ENCODE results near the gene TRABD2B.
A peak's percentile ranks its signal among the peaks of the same experiment; 100 is the strongest.

TRABD2B gene

GRCh38 chr1:47927165-47927564 lies 70.0 kb downstream of the TRABD2B start:
- Histone ChIP-seq H3K4me2 (ENCODE audit: insufficient read depth, low read length, poor library complexity, severe bottlenecking) (no peak overlapping the region), H2AK5ac (ENCODE audit: low read depth, low read length) (no peak overlapping the region), H3K36me3 (replicated peaks in 1 of 2; ENCODE audit: control insufficient read depth in 2 of 2, insufficient read depth in 2 of 2, low read length in 2 of 2) (no peaks in the 10 kb centered on the region), H2BK120ac (ENCODE audit: low read depth, low read length) (no peak overlapping the region), H3K9ac (ENCODE audit: low read depth, low read length, poor library complexity) (no peak overlapping the region), H3K4me1 (ENCODE audit: control insufficient read depth in 2 of 2, insufficient read depth in 1 of 2, low read depth in 1 of 2, low read length in 2 of 2) (peaks cover 0 to 2% of the 10 kb centered on the region in 2 donors), H2BK12ac (ENCODE audit: low read length) (peak overlapping the region; percentile 48), H4K91ac (ENCODE audit: low read depth, low read length, poor library complexity) (no peak overlapping the region), H3K4me3 (ENCODE audit: low read length in 2 of 2) (no peak overlapping the region), H2BK15ac (ENCODE audit: low read length) (no peak overlapping the region), H3K4ac (ENCODE audit: low read length) (no peak overlapping the region), H4K8ac (ENCODE audit: low read depth, low read length) (no peak overlapping the region), H3K9me3 (replicated peaks in 1 of 2; ENCODE audit: control insufficient read depth in 2 of 2, insufficient read depth in 1 of 2, low read depth in 1 of 2, low read length in 2 of 2) (no peaks in the 10 kb centered on the region), H3K14ac (ENCODE audit: low read length) (no peak overlapping the region), H3K18ac (ENCODE audit: low read length) (peak overlapping the region; percentile 29), H3K27ac (replicated peaks; ENCODE audit: low read length) (no peak overlapping the region), H2AFZ (ENCODE audit: low read length) (no peak overlapping the region), H3K79me1 (ENCODE audit: low read depth, low read length) (no peaks in the 10 kb centered on the region), H2BK5ac (ENCODE audit: low read length) (no peak overlapping the region), H3K27me3 (ENCODE audit: control insufficient read depth in 3 of 3, insufficient read depth in 3 of 3, low read depth in 1 of 3, low read length in 3 of 3) (no peaks in the 10 kb centered on the region), H3K23ac (ENCODE audit: low read depth, low read length, poor library complexity) (no peak overlapping the region)
- whole genome bisulfite sequencing, 2 donors (ENCODE audit: extremely low coverage in 2 of 2, insufficient read length in 2 of 2, insufficient replicate concordance in 1 of 2), result no CpG with 5 or more reads among the region's 6 CpGs
- DNase-seq (ENCODE audit: low spot score), result no peak

GRCh38 chr1:47926461-47926999 lies 70.7 kb downstream of the TRABD2B start:
- Histone ChIP-seq H3K14ac (ENCODE audit: low read length) (peak overlapping the region; percentile 32), H3K9me3 (replicated peaks in 1 of 2; ENCODE audit: control insufficient read depth in 2 of 2, insufficient read depth in 1 of 2, low read depth in 1 of 2, low read length in 2 of 2) (no peaks in the 10 kb centered on the region), H3K18ac (ENCODE audit: low read length) (no peak overlapping the region), H3K9ac (ENCODE audit: low read depth, low read length, poor library complexity) (no peak overlapping the region), H4K91ac (ENCODE audit: low read depth, low read length, poor library complexity) (no peak overlapping the region), H3K27ac (replicated peaks; ENCODE audit: low read length) (no peak overlapping the region), H2BK15ac (ENCODE audit: low read length) (no peak overlapping the region), H3K4me2 (ENCODE audit: insufficient read depth, low read length, poor library complexity, severe bottlenecking) (no peak overlapping the region), H3K36me3 (replicated peaks in 1 of 2; ENCODE audit: control insufficient read depth in 2 of 2, insufficient read depth in 2 of 2, low read length in 2 of 2) (no peaks in the 10 kb centered on the region), H2AFZ (ENCODE audit: low read length) (no peak overlapping the region), H2BK120ac (ENCODE audit: low read depth, low read length) (no peak overlapping the region), H3K4ac (ENCODE audit: low read length) (no peak overlapping the region), H3K4me3 (ENCODE audit: low read length in 2 of 2) (no peak overlapping the region), H3K23ac (ENCODE audit: low read depth, low read length, poor library complexity) (no peak overlapping the region), H2AK5ac (ENCODE audit: low read depth, low read length) (no peak overlapping the region), H3K4me1 (ENCODE audit: control insufficient read depth in 2 of 2, insufficient read depth in 1 of 2, low read depth in 1 of 2, low read length in 2 of 2) (peaks cover 0 to 2% of the 10 kb centered on the region in 2 donors), H4K8ac (ENCODE audit: low read depth, low read length) (no peak overlapping the region), H2BK12ac (ENCODE audit: low read length) (no peak overlapping the region), H3K79me1 (ENCODE audit: low read depth, low read length) (no peaks in the 10 kb centered on the region), H3K27me3 (ENCODE audit: control insufficient read depth in 3 of 3, insufficient read depth in 3 of 3, low read depth in 1 of 3, low read length in 3 of 3) (no peaks in the 10 kb centered on the region), H2BK5ac (ENCODE audit: low read length) (no peak overlapping the region)
- no CpG with 5 or more reads among the region's 2 CpGs for WGBS, 2 donors (ENCODE audit: extremely low coverage in 2 of 2, insufficient read length in 2 of 2, insufficient replicate concordance in 1 of 2)
- DNase-seq (ENCODE audit: low spot score), result no peak

- no peak for DNase-seq (ENCODE audit: low spot score)
- H3K14ac ChIP-seq (ENCODE audit: low read length), result no peak overlapping the region
- H3K4me2 ChIP-seq (ENCODE audit: insufficient read depth, low read length, poor library complexity, severe bottlenecking), result no peak overlapping the region
- H3K27ac ChIP-seq (replicated peaks; ENCODE audit: low read length), result no peak overlapping the region
- no peak overlapping the region for H3K4me3 ChIP-seq (ENCODE audit: low read length in 2 of 2)
- H3K4me1 ChIP-seq (ENCODE audit: control insufficient read depth in 2 of 2, insufficient read depth in 1 of 2, low read depth in 1 of 2, low read length in 2 of 2), result peaks cover 0 to 2% of the 10 kb centered on the region in 2 donors
- no peak overlapping the region for H2BK15ac ChIP-seq (ENCODE audit: low read length)
- no CpG with 5 or more reads among the region's 7 CpGs for WGBS, 2 donors (ENCODE audit: extremely low coverage in 2 of 2, insufficient read length in 2 of 2, insufficient replicate concordance in 1 of 2)
- H3K9ac ChIP-seq (ENCODE audit: low read depth, low read length, poor library complexity), result no peak overlapping the region
- no peak overlapping the region for H2BK5ac ChIP-seq (ENCODE audit: low read length)
- no peak overlapping the region for H4K91ac ChIP-seq (ENCODE audit: low read depth, low read length, poor library complexity)
- H2BK12ac ChIP-seq (ENCODE audit: low read length), result no peak overlapping the region
- H3K23ac ChIP-seq (ENCODE audit: low read depth, low read length, poor library complexity), result no peak overlapping the region
- H3K9me3 ChIP-seq (replicated peaks in 1 of 2; ENCODE audit: control insufficient read depth in 2 of 2, insufficient read depth in 1 of 2, low read depth in 1 of 2, low read length in 2 of 2), result no peaks in the 10 kb centered on the region
- H3K27me3 ChIP-seq (ENCODE audit: control insufficient read depth in 3 of 3, insufficient read depth in 3 of 3, low read depth in 1 of 3, low read length in 3 of 3), result no peaks in the 10 kb centered on the region
- H3K79me1 ChIP-seq (ENCODE audit: low read depth, low read length), result no peaks in the 10 kb centered on the region
- no peak overlapping the region for H2BK120ac ChIP-seq (ENCODE audit: low read depth, low read length)
- H2AFZ ChIP-seq (ENCODE audit: low read length), result no peak overlapping the region
- H3K4ac ChIP-seq (ENCODE audit: low read length), result no peak overlapping the region
- no peak overlapping the region for H4K8ac ChIP-seq (ENCODE audit: low read depth, low read length)
- peak overlapping the region; percentile 13 for H3K18ac ChIP-seq (ENCODE audit: low read length)
- H2AK5ac ChIP-seq (ENCODE audit: low read depth, low read length), result no peak overlapping the region
- H3K36me3 ChIP-seq (replicated peaks in 1 of 2; ENCODE audit: control insufficient read depth in 2 of 2, insufficient read depth in 2 of 2, low read length in 2 of 2), result no peaks in the 10 kb centered on the region
Observed at GRCh38 chr1:47924270-47925048, 72.7 kb downstream of the TRABD2B start.

- H2BK120ac ChIP-seq (ENCODE audit: low read depth, low read length), result no peak overlapping the region
- H4K91ac ChIP-seq (ENCODE audit: low read depth, low read length, poor library complexity), result no peak overlapping the region
- no peak overlapping the region for H2AFZ ChIP-seq (ENCODE audit: low read length)
- no peak overlapping the region for H4K8ac ChIP-seq (ENCODE audit: low read depth, low read length)
- H3K14ac ChIP-seq (ENCODE audit: low read length), result peak overlapping the region; percentile 22
- peaks cover 0 to 2% of the 10 kb centered on the region in 2 donors for H3K4me1 ChIP-seq (ENCODE audit: control insufficient read depth in 2 of 2, insufficient read depth in 1 of 2, low read depth in 1 of 2, low read length in 2 of 2)
- no peak overlapping the region for H2AK5ac ChIP-seq (ENCODE audit: low read depth, low read length)
- H2BK5ac ChIP-seq (ENCODE audit: low read length), result no peak overlapping the region
- H3K4me3 ChIP-seq (ENCODE audit: low read length in 2 of 2), result no peak overlapping the region
- H3K79me1 ChIP-seq (ENCODE audit: low read depth, low read length), result no peaks in the 10 kb centered on the region
- H2BK15ac ChIP-seq (ENCODE audit: low read length), result no peak overlapping the region
- no peaks in the 10 kb centered on the region for H3K9me3 ChIP-seq (replicated peaks in 1 of 2; ENCODE audit: control insufficient read depth in 2 of 2, insufficient read depth in 1 of 2, low read depth in 1 of 2, low read length in 2 of 2)
- H3K4me2 ChIP-seq (ENCODE audit: insufficient read depth, low read length, poor library complexity, severe bottlenecking), result no peak overlapping the region
- DNase-seq (ENCODE audit: low spot score), result no peak
- H3K4ac ChIP-seq (ENCODE audit: low read length), result no peak overlapping the region
- H3K9ac ChIP-seq (ENCODE audit: low read depth, low read length, poor library complexity), result no peak overlapping the region
- no peak overlapping the region for H3K27ac ChIP-seq (replicated peaks; ENCODE audit: low read length)
- H3K36me3 ChIP-seq (replicated peaks in 1 of 2; ENCODE audit: control insufficient read depth in 2 of 2, insufficient read depth in 2 of 2, low read length in 2 of 2), result no peaks in the 10 kb centered on the region
- no peak overlapping the region for H3K18ac ChIP-seq (ENCODE audit: low read length)
- no peak overlapping the region for H2BK12ac ChIP-seq (ENCODE audit: low read length)
- WGBS, 2 donors (ENCODE audit: extremely low coverage in 2 of 2, insufficient read length in 2 of 2, insufficient replicate concordance in 1 of 2), result no CpG with 5 or more reads among the region's 4 CpGs
- H3K23ac ChIP-seq (ENCODE audit: low read depth, low read length, poor library complexity), result peak overlapping the region; percentile 21
- H3K27me3 ChIP-seq (ENCODE audit: control insufficient read depth in 3 of 3, insufficient read depth in 3 of 3, low read depth in 1 of 3, low read length in 3 of 3), result no peaks in the 10 kb centered on the region
Observed at GRCh38 chr1:47921935-47922415, 75.2 kb downstream of the TRABD2B start.

Measured in neuronal stem cell (in vitro differentiated cells).